Measurements from ENCODE around the gene PARD6B. TPM values are rescaled to one million over a fixed set of nuclear protein-coding genes. Genes with fewer than 3 reads are reported as not detected.

Gene PARD6B
- total RNA-seq, 1 experiment from 2014 or later = 41.3 TPM

DNA sequence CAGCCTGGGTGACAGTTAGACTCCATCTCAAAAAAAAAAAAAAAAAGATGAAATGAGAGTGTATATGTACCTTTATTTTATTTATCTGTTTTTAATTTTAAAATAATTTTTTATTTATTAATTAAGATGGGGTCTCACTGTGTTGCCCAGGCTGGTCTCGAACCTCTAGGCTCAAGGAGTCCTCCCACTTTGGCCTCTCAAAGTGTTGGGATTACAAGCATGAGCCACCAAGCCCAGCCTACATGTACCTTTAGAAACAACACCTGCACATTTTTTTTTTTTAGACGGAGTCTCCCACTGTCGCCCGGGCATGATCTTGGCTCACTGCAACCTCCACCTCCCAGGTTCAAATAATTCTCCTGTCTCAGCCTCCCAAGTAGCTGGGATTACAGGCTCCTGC lies 12.1 kb upstream of the PARD6B start:
- H4K20me1 ChIP-seq (ENCODE audit: insufficient read depth) = no peaks in the 10 kb centered on the region
- ATAC-seq (no peak), DNase-seq (ENCODE audit: low read depth, low spot score) (no peak)
- no peaks in the 10 kb centered on the region for H3K9me2 ChIP-seq (ENCODE audit: insufficient read depth)
- H3K4me1 ChIP-seq (ENCODE audit: control insufficient read depth in 1 of 2, insufficient read depth in 2 of 2, low read length in 2 of 2) = peaks cover 27 to 79% of the 10 kb centered on the region in 2 experiments
- no peaks in the 10 kb centered on the region for H3K36me3 ChIP-seq (ENCODE audit: control insufficient read depth in 1 of 2, insufficient read depth in 2 of 2, low read length in 2 of 2)
- POLR2A ChIA-PET = interaction anchor here (0.6 kb wide), 1 partner anchor 403 kb away, joined by 3 read pairs; no protein-coding TSS in a partner anchor
- BruUV-seq (replicated peaks) = no TSS peak
- H3K4me3 ChIP-seq (replicated peaks in 1 of 2; ENCODE audit: low read depth in 1 of 2, low read length in 2 of 2) = no peak overlapping the region
- H3K9ac ChIP-seq (ENCODE audit: low read length) = no peak overlapping the region
- CTCF ChIA-PET = interaction anchor here (1.9 kb wide), 1 partner anchor 9 kb away, joined by 5 read pairs; no protein-coding TSS in a partner anchor
- no peak overlapping the region for H3K27ac ChIP-seq (ENCODE audit: low read depth, low read length)
- H3K9me3 ChIP-seq (ENCODE audit: control insufficient read depth in 1 of 2, insufficient read depth in 1 of 2, low read depth in 1 of 2, low read length in 2 of 2) = no peaks in the 10 kb centered on the region
- no peak overlapping the region for H3K4me2 ChIP-seq (ENCODE audit: low read length)
- intact Hi-C loops (cut with micrococcal nuclease) = no loop called here
- TF ChIP-seq CEBPB (IDR thresholded peaks at IDR 0.05; ENCODE audit: low read depth) = no peak
- no peak for TF ChIP-seq RAD21 (IDR thresholded peaks at IDR 0.05; ENCODE audit: low read depth)
- no peak for TF ChIP-seq ZNF274 (IDR thresholded peaks at IDR 0.05; ENCODE audit: low read depth, low read length)
- no peak for TF ChIP-seq ELF1 (IDR thresholded peaks at IDR 0.05; ENCODE audit: borderline replicate concordance, low read depth)
- no peak for TF ChIP-seq EZH2 (IDR thresholded peaks at IDR 0.05)
- TF ChIP-seq EGR1 (IDR thresholded peaks at IDR 0.05; ENCODE audit: low read depth) = no peak
- no peak for TF ChIP-seq EZH2phosphoT487 (IDR thresholded peaks at IDR 0.05; ENCODE audit: borderline replicate concordance)
- TF ChIP-seq JUND (IDR thresholded peaks at IDR 0.05) = no peak
- TF ChIP-seq CBX3 (IDR thresholded peaks at IDR 0.05; ENCODE audit: low read depth) = no peak
- no peak overlapping the region for H2AFZ ChIP-seq (ENCODE audit: low read depth, low read length, poor library complexity, severe bottlenecking)
- no peaks in the 10 kb centered on the region for H3K79me2 ChIP-seq (ENCODE audit: insufficient read depth, low read length)
- H3K27me3 ChIP-seq (ENCODE audit: insufficient read depth, low read length) = no peaks in the 10 kb centered on the region
- RAD21 ChIA-PET (ENCODE audit: low non-redundant PET in 1 of 2, low total read pairs in 2 of 2, uncharacterized antibody in 2 of 2, unreplicated experiment in 2 of 2) = no interaction called here

DNA sequence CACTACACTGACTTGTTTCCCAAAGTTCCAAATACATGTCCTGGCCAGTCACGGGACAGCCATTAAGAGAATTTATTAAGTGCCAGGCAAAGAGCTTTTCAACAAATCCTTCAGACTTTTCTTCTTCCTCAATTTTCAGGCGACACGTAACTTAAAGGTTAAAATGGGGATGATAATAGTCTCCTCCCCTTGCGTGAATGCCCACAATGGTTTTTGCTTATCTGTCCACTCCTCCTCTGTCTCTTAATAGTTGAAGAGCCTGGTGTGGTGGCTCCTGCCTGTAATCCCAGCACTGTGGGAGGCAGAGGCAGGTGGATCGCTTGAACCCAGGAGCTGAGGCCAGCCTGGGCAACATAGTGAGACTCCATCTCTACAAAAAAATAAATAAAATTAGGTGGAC lies 11.4 kb upstream of the PARD6B start:
- no peak overlapping the region for H2AFZ ChIP-seq (ENCODE audit: low read depth, low read length, poor library complexity, severe bottlenecking)
- no TSS peak for BruUV-seq (replicated peaks)
- POLR2A ChIA-PET = interaction anchor here (1.7 kb wide), 1 partner anchor 9 kb away, joined by 9 read pairs; no protein-coding TSS in a partner anchor
- H3K27ac ChIP-seq (ENCODE audit: low read depth, low read length) = no peak overlapping the region
- no peak overlapping the region for H3K9ac ChIP-seq (ENCODE audit: low read length)
- no peak overlapping the region for H3K4me2 ChIP-seq (ENCODE audit: low read length)
- CTCF ChIA-PET = no interaction called here
- no peaks in the 10 kb centered on the region for H3K27me3 ChIP-seq (ENCODE audit: insufficient read depth, low read length)
- H3K36me3 ChIP-seq (ENCODE audit: control insufficient read depth in 1 of 2, insufficient read depth in 2 of 2, low read length in 2 of 2) = no peaks in the 10 kb centered on the region
- no peak for TF ChIP-seq POLR2AphosphoS5 (IDR thresholded peaks at IDR 0.05; ENCODE audit: low read depth, low read length)
- TF ChIP-seq SRF (IDR thresholded peaks at IDR 0.05; ENCODE audit: low read depth) = no peak
- no peak for TF ChIP-seq CTCF (IDR thresholded peaks at IDR 0.05 in 2 of 3, conservative IDR thresholded peaks at IDR 0.05 in 1 of 3; ENCODE audit: borderline replicate concordance in 1 of 3, insufficient read depth in 1 of 3, low read depth in 2 of 3, low read length in 2 of 3)
- no peak for TF ChIP-seq RAD21 (IDR thresholded peaks at IDR 0.05; ENCODE audit: low read depth)
- TF ChIP-seq CEBPB (IDR thresholded peaks at IDR 0.05; ENCODE audit: low read depth) = no peak
- TF ChIP-seq YY1 (IDR thresholded peaks at IDR 0.05; ENCODE audit: extremely low read depth, insufficient replicate concordance, low read depth, low read length) = no peak
- H3K79me2 ChIP-seq (ENCODE audit: insufficient read depth, low read length) = no peaks in the 10 kb centered on the region
- H3K9me2 ChIP-seq (ENCODE audit: insufficient read depth) = no peaks in the 10 kb centered on the region
- intact Hi-C loops (cut with micrococcal nuclease) = no loop called here
- H3K9me3 ChIP-seq (ENCODE audit: control insufficient read depth in 1 of 2, insufficient read depth in 1 of 2, low read depth in 1 of 2, low read length in 2 of 2) = no peaks in the 10 kb centered on the region
- RAD21 ChIA-PET (ENCODE audit: low non-redundant PET in 1 of 2, low total read pairs in 2 of 2, uncharacterized antibody in 2 of 2, unreplicated experiment in 2 of 2) = no interaction called here
- peaks cover 33 to 86% of the 10 kb centered on the region in 2 experiments for H3K4me1 ChIP-seq (ENCODE audit: control insufficient read depth in 1 of 2, insufficient read depth in 2 of 2, low read length in 2 of 2)
- H4K20me1 ChIP-seq (ENCODE audit: insufficient read depth) = no peaks in the 10 kb centered on the region
- H3K4me3 ChIP-seq (replicated peaks in 1 of 2; ENCODE audit: low read depth in 1 of 2, low read length in 2 of 2) = no peak overlapping the region
- no peak for ATAC-seq
- DNase-seq (ENCODE audit: low read depth, low spot score) = no peak

Data from HCT116 (cell line).